ENCODE results near the gene KIAA1217.

- TF ChIP-seq CTCF (IDR thresholded peaks at IDR 0.05) (no peak), POLR2A (IDR thresholded peaks at IDR 0.05) (no peak)
These were observed 48.6 kb downstream of the KIAA1217 start for GRCh38 chr10:24257588-24257987.

Data from adrenal gland (tissue), 5 donors.